Panc1 (cell line): ENCODE data around the gene GALNT1. TPM values are rescaled to one million over a fixed set of nuclear protein-coding genes. Genes with fewer than 3 reads are reported as not detected.

Experiments used
- ATAC-seq: fragments of 200-7000 bp; cut with Tn5 transposase; 2 replicates; pipeline ENCODE4 v1.9.1; 2020; ENCODE audit warnings: mild to moderate bottlenecking, moderate library complexity
- BruUV-seq: library from RNA; stranded (reverse); fragments of 400-500 nt; replicated peaks from 2 replicates; lab custom pipeline; 2021; lab: Mats Ljungman, UMichigan
- CTCF ChIA-PET: fragments of 300-600 bp; sonication (Branson Sonifier 250); formaldehyde crosslinking; loops from one replicate; lab custom pipeline; 2022; ENCODE audit warnings: antibody characterized with exemption; lab: Charles Lee
- POLR2A ChIA-PET: fragments of 300-600 bp; sonication (Branson Sonifier 250); formaldehyde crosslinking; loops from one replicate; lab custom pipeline; 2022; ENCODE audit warnings: antibody characterized with exemption; lab: Charles Lee
- DNase-seq: peaks from one replicate; pipeline ENCODE4 v3.0.0-alpha.2; 2010; ENCODE audit warnings: low read depth, low spot score
- H3K27ac ChIP-seq: 2 replicates; pipeline ENCODE4 v1.5.1; 2011; ENCODE audit warnings: mild to moderate bottlenecking, low read length, inconsistent platforms
- H3K27me3 ChIP-seq: fragments of 200-500 bp; sonication (Bioruptor generic); 2 replicates; pipeline ENCODE4 v1.6.0; 2014; ENCODE audit warnings: low read length, inconsistent platforms; ENCODE audit not compliant: control insufficient read depth, insufficient read depth
- H3K36me3 ChIP-seq: fragments of 200-500 bp; sonication (Bioruptor generic); 2 replicates; pipeline ENCODE4 v1.5.1; 2014; ENCODE audit warnings: inconsistent platforms, mild to moderate bottlenecking, low read length, moderate library complexity; ENCODE audit not compliant: control insufficient read depth, insufficient read depth
- H3K4me1 ChIP-seq: 2 replicates; pipeline ENCODE4 v1.5.1; 2011; ENCODE audit warnings: inconsistent platforms, mild to moderate bottlenecking, low read length, moderate library complexity; ENCODE audit not compliant: control insufficient read depth, insufficient read depth
- H3K4me3 ChIP-seq, 2 experiments: 2 replicates each; pipeline ENCODE4 v1.5.1; 2011 to 2012; ENCODE audit warnings: low read depth in 2 of 2, low read length in 2 of 2, mild to moderate bottlenecking in 2 of 2, inconsistent platforms in 1 of 2, moderate library complexity in 1 of 2
- H3K9me3 ChIP-seq: fragments of 200-500 bp; sonication (Bioruptor generic); 2 replicates; pipeline ENCODE4 v1.5.1; 2014; ENCODE audit warnings: low read depth, mild to moderate bottlenecking, inconsistent platforms, low read length, moderate library complexity; ENCODE audit not compliant: control insufficient read depth, insufficient read depth
- CTCF ChIP-seq: fragments of 450-650 bp; IDR thresholded peaks from 2 replicates; pipeline ENCODE4 v1.5.1; 2017; ENCODE audit warnings: mild to moderate bottlenecking
- POLR2AphosphoS5 ChIP-seq: IDR thresholded peaks from 2 replicates; pipeline ENCODE4 v1.6.1; 2012; ENCODE audit warnings: mild to moderate bottlenecking, low read depth, low read length, moderate library complexity
- REST ChIP-seq, 2 experiments: IDR thresholded peaks; 2 replicates each; pipeline ENCODE4 v1.6.1; 2011 to 2012; ENCODE audit warnings: low read depth in 2 of 2, control low read depth in 1 of 2, low read length in 1 of 2, mild to moderate bottlenecking in 1 of 2, moderate library complexity in 1 of 2; ENCODE audit not compliant: insufficient read depth in 1 of 2
- SIN3A ChIP-seq: IDR thresholded peaks from 2 replicates; pipeline ENCODE4 v1.6.1; 2012; ENCODE audit warnings: low read depth, mild to moderate bottlenecking, low read length, moderate library complexity, borderline replicate concordance; ENCODE audit not compliant: insufficient read depth
- TCF7L2 ChIP-seq: IDR thresholded peaks from 2 replicates; pipeline ENCODE4 v1.6.1; 2011; ENCODE audit warnings: mild to moderate bottlenecking, low read depth, low read length, inconsistent platforms
- in situ Hi-C: cut with HindIII; loops from 2 replicates; pipeline ENCODE4 v1.10.0; 2016; ENCODE audit warnings: low sequenced_read_pairs, low pct_unique_long_range_greater_than_20kb
- intact Hi-C: fragments of 100-400 bp; cut with micrococcal nuclease; formaldehyde crosslinking; loops from one replicate; pipeline ENCODE4 v1.10.0; 2022; ENCODE audit not compliant: unreplicated experiment
- total RNA-seq: library from RNA; stranded (reverse); gene quantifications from one replicate; pipeline ENCODE4 v1.2.1, GENCODE V29; 2021; ENCODE audit not compliant: unreplicated experiment

Gene GALNT1
- total RNA-seq, 1 experiment from 2014 or later: 147 TPM

DNA sequence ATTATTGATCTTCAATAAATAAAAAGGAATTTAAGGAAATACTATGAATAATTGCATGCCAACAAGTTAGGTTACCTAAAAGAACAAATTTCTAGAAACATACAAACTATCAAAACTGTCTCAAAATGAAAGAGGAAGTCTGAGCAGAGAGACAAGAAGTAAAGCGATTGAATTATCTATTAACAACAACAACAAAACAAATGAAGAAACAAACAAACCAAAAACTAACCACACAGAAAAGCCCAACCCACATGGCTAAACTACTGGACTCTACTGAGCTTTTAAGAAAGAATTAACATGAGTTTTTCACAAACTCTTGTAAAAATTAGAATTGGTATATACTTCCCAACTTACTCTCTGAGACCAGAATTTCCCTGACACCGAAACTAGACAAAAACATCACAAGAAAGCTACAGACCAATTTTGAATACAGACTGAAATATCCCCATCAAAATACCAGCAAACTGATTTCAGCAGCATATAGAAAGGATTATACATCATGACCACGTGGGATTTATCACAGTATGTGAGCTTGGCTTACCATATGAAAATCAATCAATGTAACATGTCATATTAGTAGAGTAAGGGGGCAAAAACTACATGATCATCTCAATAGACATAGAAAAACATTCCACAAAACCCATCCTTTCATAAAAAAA, 16.6 kb upstream of the GALNT1 start:
- ATAC-seq (no peak), DNase-seq (no peak)
- intact Hi-C loops (no loop called here), in situ Hi-C loops (no loop called here)
- Histone ChIP-seq H3K4me1 (no peaks in the 10 kb centered on the region), H3K4me3 (no peak overlapping the region), H3K27ac (no peak overlapping the region), H3K9me3 (no peaks in the 10 kb centered on the region), H3K27me3 (no peaks in the 10 kb centered on the region), H3K36me3 (no peaks in the 10 kb centered on the region)
- CTCF ChIA-PET: interaction anchor here (0.7 kb wide), 1 partner anchor 28 kb away, joined by 11 read pairs; no protein-coding TSS in a partner anchor
- no peak for TF ChIP-seq TCF7L2
- no peak for TF ChIP-seq SIN3A
- no peak for TF ChIP-seq CTCF
- TF ChIP-seq POLR2AphosphoS5: no peak
- no peak for TF ChIP-seq REST (IDR thresholded peaks at IDR 0.05; ENCODE audit: insufficient read depth in 1 of 2, low read depth in 2 of 2, low read length in 1 of 2)
- POLR2A ChIA-PET: interaction anchor here (0.7 kb wide), 1 partner anchor 419 kb away, joined by 6 read pairs; no protein-coding TSS in a partner anchor
- BruUV-seq: no TSS peak

GRCh38 chr18:35566019-35566418, 15.5 kb upstream of the GALNT1 start:
- Histone ChIP-seq H3K4me3 (no peak overlapping the region), H3K4me1 (no peaks in the 10 kb centered on the region), H3K9me3 (no peaks in the 10 kb centered on the region), H3K27ac (no peak overlapping the region), H3K36me3 (no peaks in the 10 kb centered on the region), H3K27me3 (no peaks in the 10 kb centered on the region)
- in situ Hi-C loops (no loop called here), intact Hi-C loops (no loop called here)
- TF ChIP-seq SIN3A (no peak), TCF7L2 (no peak), REST (IDR thresholded peaks at IDR 0.05; ENCODE audit: insufficient read depth in 1 of 2, low read depth in 2 of 2, low read length in 1 of 2) (no peak), CTCF (no peak), POLR2AphosphoS5 (no peak)
- ChIA-PET CTCF (no interaction called here), POLR2A (no interaction called here)
- DNase-seq (no peak), ATAC-seq (no peak)
- no TSS peak for BruUV-seq
